Fibroblast of mammary gland (primary cell): ENCODE measurements around the gene CHRDL2.
"Not testable (repeated sequence)": the region's sequence is repeated elsewhere in the genome, so short reads cannot be mapped to it uniquely, and the experiment has no call there.

ENCODE experiments used
- DNase-seq: peaks from one replicate; pipeline ENCODE4 v3.0.0-alpha.2; 2010; ENCODE audit warnings: low read depth
- H3K4me3 ChIP-seq: 2 replicates; pipeline ENCODE4 v1.5.1; 2011; ENCODE audit warnings: low read depth, mild to moderate bottlenecking, low read length, moderate library complexity; ENCODE audit not compliant: control insufficient read depth
- CTCF ChIP-seq: conservative IDR thresholded peaks from 2 replicates; pipeline ENCODE4 v1.5.1; 2011; ENCODE audit warnings: low read depth, low read length, inconsistent platforms; ENCODE audit not compliant: control insufficient read depth, insufficient read depth

The CHRDL2 gene

DNA sequence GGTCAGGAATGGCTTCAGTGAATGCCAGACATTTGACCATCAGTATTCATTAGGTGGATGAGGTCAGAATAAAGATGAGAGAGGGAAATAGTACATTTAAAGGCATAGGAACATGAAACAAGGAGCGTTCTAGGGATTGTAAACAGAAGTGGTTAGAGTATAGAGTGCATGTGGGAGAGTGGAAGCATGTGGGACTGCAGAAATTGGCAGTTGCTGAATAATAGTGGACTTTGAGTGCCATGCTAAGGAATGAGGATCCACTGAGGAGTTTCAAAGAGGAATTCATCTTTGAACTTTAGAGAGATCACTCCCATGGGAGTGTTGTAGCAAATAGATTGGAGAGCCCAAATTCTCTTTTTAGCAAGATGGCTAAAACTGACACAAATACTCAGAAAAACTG is 25.3 kb upstream of the CHRDL2 start:
- TF ChIP-seq CTCF: no peak
- no peak overlapping the region for H3K4me3 ChIP-seq
- DNase-seq: no peak

GRCh38 chr11:74755395-74755995 is 24.3 kb upstream of the CHRDL2 start:
- H3K4me3 ChIP-seq: no peak overlapping the region
- DNase-seq: peak; percentile 27
- TF ChIP-seq CTCF: no peak

GRCh38 chr11:74754507-74755252 is 23.5 kb upstream of the CHRDL2 start:
- H3K4me3 ChIP-seq: peak overlapping the region; percentile 22
- no peak for TF ChIP-seq CTCF
- DNase-seq: peak; percentile 92

GRCh38 chr11:74751303-74751702 is 20.1 kb upstream of the CHRDL2 start:
- no peak for TF ChIP-seq CTCF
- DNase-seq: no peak
- no peak overlapping the region for H3K4me3 ChIP-seq

GRCh38 chr11:74750598-74750997 is 19.4 kb upstream of the CHRDL2 start:
- DNase-seq: not testable (repeated sequence)
- H3K4me3 ChIP-seq: peak overlapping the region; percentile 84

GRCh38 chr11:74749965-74750296 is 18.7 kb upstream of the CHRDL2 start:
- no peak for DNase-seq
- H3K4me3 ChIP-seq: peak overlapping the region; percentile 84
- TF ChIP-seq CTCF: no peak

- peak; percentile 34 for DNase-seq
- peak overlapping the region; percentile 84 for H3K4me3 ChIP-seq
- no peak for TF ChIP-seq CTCF
These were observed 18.1 kb upstream of the CHRDL2 start for GRCh38 chr11:74749127-74749964.
